RWPE2 (cell line): Measurements from ENCODE around the gene CSRNP3.
"Not testable (repeated sequence)": the region's sequence is repeated elsewhere in the genome, so short reads cannot be mapped to it uniquely, and the experiment has no call there.

Experiments
- ATAC-seq: fragments of 200-7000 bp; cut with Tn5 transposase; 3 replicates; pipeline ENCODE4 v1.9.1; 2021; ENCODE audit warnings: low read depth
- DNase-seq: peaks from one replicate; pipeline ENCODE4 v3.0.0-alpha.2; 2020; ENCODE audit warnings: low spot score
- H3K27ac ChIP-seq: fragments of 450-650 bp; 2 replicates; pipeline ENCODE4 v1.5.1; 2017; ENCODE audit warnings: mild to moderate bottlenecking; ENCODE audit not compliant: poor library complexity, severe bottlenecking
- H3K27me3 ChIP-seq: fragments of 250-450 bp; sonication (Bioruptor Pico); 2 replicates; pipeline ENCODE4 v1.5.1; 2021; ENCODE audit warnings: mild to moderate bottlenecking, moderate library complexity; ENCODE audit not compliant: insufficient read depth, poor library complexity, severe bottlenecking
- H3K36me3 ChIP-seq: fragments of 250-450 bp; sonication (Bioruptor Pico); 2 replicates; pipeline ENCODE4 v1.5.1; 2020; ENCODE audit warnings: low read depth, mild to moderate bottlenecking, moderate library complexity
- H3K4me1 ChIP-seq: fragments of 250-450 bp; sonication (Bioruptor Pico); 2 replicates; pipeline ENCODE4 v1.5.1; 2021; ENCODE audit warnings: mild to moderate bottlenecking, moderate library complexity; ENCODE audit not compliant: insufficient read depth, poor library complexity, severe bottlenecking
- H3K4me3 ChIP-seq: fragments of 250-450 bp; sonication (Bioruptor Pico); 2 replicates; pipeline ENCODE4 v1.5.1; 2021; ENCODE audit warnings: mild to moderate bottlenecking, moderate library complexity; ENCODE audit not compliant: severe bottlenecking
- H3K9me3 ChIP-seq: fragments of 250-450 bp; sonication (Bioruptor Pico); 2 replicates; pipeline ENCODE4 v1.5.1; 2021; ENCODE audit warnings: mild to moderate bottlenecking, moderate library complexity; ENCODE audit not compliant: severe bottlenecking
- CTCF ChIP-seq: fragments of 450-650 bp; IDR thresholded peaks from one replicate; pipeline ENCODE4 v1.5.1; 2017; ENCODE audit warnings: mild to moderate bottlenecking, moderate library complexity; ENCODE audit not compliant: poor library complexity, severe bottlenecking

The CSRNP3 gene

GRCh38 chr2:165582409-165582808, 112.9 kb downstream of the CSRNP3 start:
- DNase-seq (no peak), ATAC-seq (no peak)
- H3K36me3 ChIP-seq: no peaks in the 10 kb centered on the region
- H3K4me3 ChIP-seq: no peak overlapping the region
- H3K4me1 ChIP-seq: no peaks in the 10 kb centered on the region
- no peak overlapping the region for H3K27ac ChIP-seq
- H3K27me3 ChIP-seq: no peaks in the 10 kb centered on the region
- no peak for TF ChIP-seq CTCF
- no peaks in the 10 kb centered on the region for H3K9me3 ChIP-seq

- ATAC-seq (no peak), DNase-seq (no peak)
- no peaks in the 10 kb centered on the region for H3K36me3 ChIP-seq
- no peak overlapping the region for H3K27ac ChIP-seq
- H3K27me3 ChIP-seq: no peaks in the 10 kb centered on the region
- H3K4me1 ChIP-seq: no peaks in the 10 kb centered on the region
- no peak overlapping the region for H3K4me3 ChIP-seq
- H3K9me3 ChIP-seq: no peaks in the 10 kb centered on the region
- TF ChIP-seq CTCF: no peak
Observed at GRCh38 chr2:165582863-165583506, 113.5 kb downstream of the CSRNP3 start.

GRCh38 chr2:165584126-165584654, 114.7 kb downstream of the CSRNP3 start:
- Histone ChIP-seq H3K36me3 (no peaks in the 10 kb centered on the region), H3K9me3 (no peaks in the 10 kb centered on the region), H3K4me3 (no peak overlapping the region), H3K4me1 (no peaks in the 10 kb centered on the region), H3K27me3 (no peaks in the 10 kb centered on the region), H3K27ac (no peak overlapping the region)
- ATAC-seq: no peak
- TF ChIP-seq CTCF: no peak
- no peak for DNase-seq

- Histone ChIP-seq H3K27me3 (no peaks in the 10 kb centered on the region), H3K4me1 (no peaks in the 10 kb centered on the region), H3K36me3 (no peaks in the 10 kb centered on the region), H3K9me3 (no peaks in the 10 kb centered on the region), H3K4me3 (no peak overlapping the region), H3K27ac (no peak overlapping the region)
- TF ChIP-seq CTCF: no peak
- no peak for DNase-seq
- no peak for ATAC-seq
Observed at GRCh38 chr2:165586019-165586418, 116.5 kb downstream of the CSRNP3 start.

- no peak overlapping the region for H3K27ac ChIP-seq
- DNase-seq (no peak), ATAC-seq (no peak)
- no peaks in the 10 kb centered on the region for H3K4me1 ChIP-seq
- H3K4me3 ChIP-seq: no peak overlapping the region
- H3K9me3 ChIP-seq: no peaks in the 10 kb centered on the region
- H3K36me3 ChIP-seq: no peaks in the 10 kb centered on the region
- no peak for TF ChIP-seq CTCF
- no peaks in the 10 kb centered on the region for H3K27me3 ChIP-seq
Observed at GRCh38 chr2:165587335-165587938, 117.9 kb downstream of the CSRNP3 start.

- not testable (repeated sequence) for ATAC-seq, H3K36me3 ChIP-seq, H3K9me3 ChIP-seq, DNase-seq, H3K4me1 ChIP-seq, H3K27ac ChIP-seq, H3K27me3 ChIP-seq, H3K4me3 ChIP-seq
Observed at GRCh38 chr2:165590999-165591398, 121.5 kb downstream of the CSRNP3 start.
